NT2/D1 (cell line): Measurements from ENCODE around the gene KCNC1.

Experiments used
- SUZ12 ChIP-seq: IDR thresholded peaks from 2 replicates; pipeline ENCODE4 v1.6.1; 2011; ENCODE audit not compliant: insufficient read length, insufficient read depth; ENCODE audit errors: extremely low read depth
- YY1 ChIP-seq: IDR thresholded peaks from 2 replicates; pipeline ENCODE4 v1.6.1; 2011; ENCODE audit not compliant: insufficient read length, insufficient read depth
- ZNF274 ChIP-seq: IDR thresholded peaks from 2 replicates; pipeline ENCODE4 v1.6.1; 2011; ENCODE audit warnings: mild to moderate bottlenecking, low read depth, low read length

DNA sequence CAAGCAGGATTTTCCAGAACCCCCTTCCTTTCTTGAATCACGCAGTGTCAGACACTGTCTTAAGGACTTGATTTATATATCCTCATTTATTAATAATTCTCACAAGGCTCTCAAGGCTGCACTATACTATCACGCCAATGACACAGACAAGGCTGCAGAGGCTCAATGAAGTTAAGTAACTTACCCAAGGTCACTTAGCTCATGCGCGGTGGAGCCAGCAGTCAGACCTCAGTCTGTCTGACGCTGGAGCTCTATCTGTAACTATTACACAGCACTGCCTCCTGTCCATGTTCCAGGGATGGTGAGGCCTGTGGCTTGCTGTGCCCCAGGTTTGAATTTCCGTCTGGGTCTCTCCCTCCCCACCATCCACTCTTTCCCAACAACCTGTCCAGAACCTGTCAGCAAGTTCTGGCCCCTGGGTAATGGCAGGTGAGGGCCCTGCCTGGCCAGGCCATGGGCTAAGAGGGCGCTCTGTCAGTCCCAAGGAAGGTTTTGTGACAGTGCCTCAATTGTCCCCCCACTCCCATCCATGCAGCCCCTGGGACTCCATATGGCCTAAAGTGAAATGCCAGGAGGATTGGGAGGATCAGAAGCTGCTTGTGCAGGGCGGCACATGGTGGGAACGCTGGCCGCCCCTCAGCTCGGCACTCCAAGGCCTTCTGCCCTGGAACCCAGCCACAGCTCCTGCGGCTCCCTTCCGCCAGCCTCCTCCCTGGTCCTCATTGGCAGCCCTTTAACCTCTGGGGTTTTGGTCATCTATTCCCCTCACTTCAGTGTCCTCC lies 8.6 kb downstream of the KCNC1 start:
- no peak for TF ChIP-seq SUZ12
- no peak for TF ChIP-seq YY1
- no peak for TF ChIP-seq ZNF274
